Measurements from ENCODE around the gene GDPD5.

The GDPD5 gene

GRCh38 chr11:75434886-75435570 lies 90.7 kb downstream of the GDPD5 start:
- TF ChIP-seq CTCF (IDR thresholded peaks at IDR 0.05; ENCODE audit: low read depth, low read length), result no peak
- H3K4me3 ChIP-seq (ENCODE audit: low read depth, low read length), result no peak overlapping the region

GRCh38 chr11:75434051-75434450 lies 91.7 kb downstream of the GDPD5 start:
- no peak for TF ChIP-seq CTCF (IDR thresholded peaks at IDR 0.05; ENCODE audit: low read depth, low read length)
- H3K4me3 ChIP-seq (ENCODE audit: low read depth, low read length), result no peak overlapping the region

- H3K4me3 ChIP-seq (ENCODE audit: low read depth, low read length), result no peak overlapping the region
- TF ChIP-seq CTCF (IDR thresholded peaks at IDR 0.05; ENCODE audit: low read depth, low read length), result no peak
Observed at GRCh38 chr11:75433443-75433842, 92.3 kb downstream of the GDPD5 start.

GRCh38 chr11:75432911-75433321 lies 92.8 kb downstream of the GDPD5 start, which contains the start of gene KLHL35:
Gene KLHL35, minus strand, starts transcription at chr11:75433203. Its CDS starts 2,574 bp downstream, at chr11:75430629.
- no peak for TF ChIP-seq CTCF (IDR thresholded peaks at IDR 0.05; ENCODE audit: low read depth, low read length)
- no peak within 1 kb of the TSS for H3K4me3 ChIP-seq (ENCODE audit: low read depth, low read length)

- H3K4me3 ChIP-seq (ENCODE audit: low read depth, low read length), result no peak overlapping the region
- no peak for TF ChIP-seq CTCF (IDR thresholded peaks at IDR 0.05; ENCODE audit: low read depth, low read length)
Observed at GRCh38 chr11:75431533-75432525, 93.9 kb downstream of the GDPD5 start.

GRCh38 chr11:75430714-75431532 lies 94.8 kb downstream of the GDPD5 start:
- H3K4me3 ChIP-seq (ENCODE audit: low read depth, low read length), result 0 out of 2 replicates have a peak overlapping the region, but pooled peaks have one; percentile 20
- no peak for TF ChIP-seq CTCF (IDR thresholded peaks at IDR 0.05; ENCODE audit: low read depth, low read length)
